Measurements from ENCODE around the gene ST6GALNAC4.

DNA sequence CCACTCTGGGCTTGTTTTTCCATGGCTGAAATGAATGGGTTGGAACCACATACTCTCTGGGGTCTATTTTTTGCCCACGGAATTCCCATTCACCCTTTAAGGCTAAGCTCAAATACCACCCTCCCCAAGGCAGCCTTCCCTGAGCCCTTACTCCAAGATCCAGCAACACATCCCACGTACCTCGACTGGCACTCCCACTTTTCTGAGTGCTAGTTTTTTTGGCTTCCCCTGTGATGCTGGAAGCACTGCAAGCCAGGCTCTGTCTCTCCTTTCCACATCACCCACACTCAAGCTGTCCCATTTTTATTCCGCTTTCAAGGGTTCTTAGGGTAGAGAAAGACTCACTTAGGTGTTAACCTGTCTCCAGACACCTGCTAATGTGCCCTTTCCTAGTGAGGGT, 23.4 kb downstream of the ST6GALNAC4 start:
- no peak for TF ChIP-seq CTCF (IDR thresholded peaks at IDR 0.05)
- TF ChIP-seq EZH2 (IDR thresholded peaks at IDR 0.05) = no peak
- no peak for TF ChIP-seq EZH2phosphoT487 (IDR thresholded peaks at IDR 0.05)
